ENCODE measurements around the gene PPP1R3C. TPM values are rescaled to one million over a fixed set of nuclear protein-coding genes. Genes with fewer than 3 reads are reported as not detected.

The PPP1R3C gene
- total and polyA plus RNA-seq, 5 donors from 2014 or later = not detected

DNA sequence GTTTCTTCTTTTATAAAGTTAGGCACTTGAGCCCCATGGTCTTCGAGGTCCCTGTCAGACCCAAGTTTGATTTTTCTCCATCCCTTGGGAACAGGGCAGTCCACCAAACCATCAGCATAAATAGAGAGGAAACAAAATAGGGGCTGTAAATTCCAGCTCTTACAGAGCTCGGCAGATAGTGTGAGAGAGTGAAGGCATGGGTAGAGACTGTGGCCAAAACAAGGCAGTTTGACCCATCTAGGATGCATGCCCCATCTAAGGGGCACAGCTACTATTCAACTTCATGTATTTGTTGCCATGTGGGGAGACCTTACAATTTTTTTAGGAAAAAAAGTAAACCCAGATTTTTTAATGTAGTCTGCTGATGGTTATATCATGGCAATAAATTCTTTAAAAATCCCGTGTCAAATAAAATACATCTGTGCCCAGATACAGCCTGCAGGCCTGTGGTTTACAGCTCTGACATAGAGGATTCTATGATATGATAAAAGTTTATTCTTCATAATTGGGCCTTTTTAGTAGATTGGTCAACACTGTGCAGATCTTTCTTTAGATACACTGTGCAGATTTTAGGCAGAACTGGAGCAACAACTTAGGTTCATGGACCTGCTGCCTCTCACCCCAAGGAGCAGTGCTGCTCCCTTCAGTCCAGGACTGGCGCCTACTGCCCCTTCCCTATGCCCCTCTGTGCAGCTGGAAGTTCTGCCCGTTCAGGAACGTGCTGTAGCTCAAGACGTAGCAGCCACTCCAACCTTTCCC is 5.3 kb downstream of the PPP1R3C start:
- Mint-ChIP-seq H3K27me3 (peaks cover 32% of the 10 kb centered on the region), H3K4me1 (peaks cover 0 to 4% (median 1%) of the 10 kb centered on the region in 4 donors), H3K4me3 (no peak overlapping the region), H3K27ac (no peak overlapping the region), H3K9me3 (peaks cover 0 to 8% (median 1%) of the 10 kb centered on the region in 7 donors), H3K36me3 (no peaks in the 10 kb centered on the region)
- DNase-seq (no peak), ATAC-seq (ENCODE audit: low read depth in 2 of 2) (no peak)
- Histone ChIP-seq H3K4me3 (ENCODE audit: low read depth, low read length) (no peak overlapping the region), H3K4me1 (ENCODE audit: control insufficient read depth, insufficient read depth, low read length, poor library complexity, severe bottlenecking) (no peaks in the 10 kb centered on the region), H3K27ac (ENCODE audit: insufficient read depth, low read length, poor library complexity, severe bottlenecking) (no peak overlapping the region), H3K27me3 (ENCODE audit: control insufficient read depth, insufficient read depth, low read length) (peaks cover 12% of the 10 kb centered on the region), H3K9me3 (ENCODE audit: control insufficient read depth in 2 of 2, low read length in 2 of 2) (no peaks in the 10 kb centered on the region), H3K36me3 (ENCODE audit: control insufficient read depth, insufficient read depth, low read length) (no peaks in the 10 kb centered on the region)

DNA sequence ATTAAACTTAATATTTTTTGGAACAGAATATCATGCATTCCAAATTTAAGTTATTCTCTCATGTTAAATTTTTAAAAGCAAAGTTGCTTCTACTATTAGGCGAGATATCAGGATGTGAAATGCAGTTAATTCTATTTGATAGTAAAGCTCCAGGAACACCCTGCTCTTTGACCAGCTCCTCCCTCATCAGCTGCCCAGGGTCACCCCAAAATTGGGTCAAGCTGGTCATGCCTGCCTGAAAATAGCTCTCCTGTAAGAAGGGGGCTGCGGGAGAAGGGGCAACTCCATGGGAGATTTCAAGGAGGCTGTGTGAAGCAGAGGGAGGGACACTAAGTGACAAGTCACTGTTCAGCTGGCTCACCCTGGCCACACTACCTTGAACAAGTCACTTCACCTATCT is 5.9 kb downstream of the PPP1R3C start:
- H3K36me3 ChIP-seq (ENCODE audit: control insufficient read depth, insufficient read depth, low read length) = no peaks in the 10 kb centered on the region
- no peak overlapping the region for H3K4me3 Mint-ChIP-seq
- H3K27me3 ChIP-seq (ENCODE audit: control insufficient read depth, insufficient read depth, low read length) = peaks cover 7% of the 10 kb centered on the region
- H3K9me3 ChIP-seq (ENCODE audit: control insufficient read depth in 2 of 2, low read length in 2 of 2) = no peaks in the 10 kb centered on the region
- no peaks in the 10 kb centered on the region for H3K4me1 ChIP-seq (ENCODE audit: control insufficient read depth, insufficient read depth, low read length, poor library complexity, severe bottlenecking)
- peaks cover 0 to 1% (median under 1%) of the 10 kb centered on the region in 4 donors for H3K4me1 Mint-ChIP-seq
- no peaks in the 10 kb centered on the region for H3K36me3 Mint-ChIP-seq
- peaks cover 26% of the 10 kb centered on the region for H3K27me3 Mint-ChIP-seq
- no peak overlapping the region for H3K4me3 ChIP-seq (ENCODE audit: low read depth, low read length)
- H3K27ac Mint-ChIP-seq = no peak overlapping the region
- H3K27ac ChIP-seq (ENCODE audit: insufficient read depth, low read length, poor library complexity, severe bottlenecking) = no peak overlapping the region
- DNase-seq (no peak), ATAC-seq (ENCODE audit: low read depth in 2 of 2) (no peak)
- peaks cover 0 to 8% (median 3%) of the 10 kb centered on the region in 7 donors for H3K9me3 Mint-ChIP-seq

DNA sequence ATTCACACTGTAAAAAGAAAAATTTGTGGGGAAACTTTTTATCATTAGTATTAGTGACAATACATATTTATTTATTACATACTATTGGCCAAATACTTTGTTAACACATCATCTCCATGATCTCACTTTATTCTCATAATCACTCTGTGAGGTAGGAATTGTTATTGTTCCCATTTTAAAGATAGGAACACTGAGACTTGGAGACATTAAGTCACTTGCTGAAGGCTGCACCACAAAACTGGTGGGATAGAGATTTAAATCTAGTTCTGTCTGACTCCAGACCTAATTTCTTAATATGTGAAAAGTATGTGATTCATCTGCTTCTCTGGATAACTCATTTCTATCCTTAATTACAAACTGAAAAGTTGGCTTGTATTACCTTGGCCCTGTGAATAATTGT is 8.2 kb downstream of the PPP1R3C start:
- Mint-ChIP-seq H3K4me3 (no peak overlapping the region), H3K27me3 (peaks cover 14% of the 10 kb centered on the region), H3K27ac (no peak overlapping the region), H3K9me3 (peaks cover 0 to 8% (median 4%) of the 10 kb centered on the region in 7 donors), H3K36me3 (no peaks in the 10 kb centered on the region), H3K4me1 (no peaks in the 10 kb centered on the region)
- no peak for DNase-seq
- no peak overlapping the region for H3K4me3 ChIP-seq (ENCODE audit: low read depth, low read length)
- no peaks in the 10 kb centered on the region for H3K36me3 ChIP-seq (ENCODE audit: control insufficient read depth, insufficient read depth, low read length)
- H3K4me1 ChIP-seq (ENCODE audit: control insufficient read depth, insufficient read depth, low read length, poor library complexity, severe bottlenecking) = no peaks in the 10 kb centered on the region
- peaks cover 2% of the 10 kb centered on the region for H3K27me3 ChIP-seq (ENCODE audit: control insufficient read depth, insufficient read depth, low read length)
- no peak overlapping the region for H3K27ac ChIP-seq (ENCODE audit: insufficient read depth, low read length, poor library complexity, severe bottlenecking)
- ATAC-seq (ENCODE audit: low read depth in 2 of 2) = no peak
- H3K9me3 ChIP-seq (ENCODE audit: control insufficient read depth in 2 of 2, low read length in 2 of 2) = peaks cover 0 to 3% of the 10 kb centered on the region in 2 experiments

DNA sequence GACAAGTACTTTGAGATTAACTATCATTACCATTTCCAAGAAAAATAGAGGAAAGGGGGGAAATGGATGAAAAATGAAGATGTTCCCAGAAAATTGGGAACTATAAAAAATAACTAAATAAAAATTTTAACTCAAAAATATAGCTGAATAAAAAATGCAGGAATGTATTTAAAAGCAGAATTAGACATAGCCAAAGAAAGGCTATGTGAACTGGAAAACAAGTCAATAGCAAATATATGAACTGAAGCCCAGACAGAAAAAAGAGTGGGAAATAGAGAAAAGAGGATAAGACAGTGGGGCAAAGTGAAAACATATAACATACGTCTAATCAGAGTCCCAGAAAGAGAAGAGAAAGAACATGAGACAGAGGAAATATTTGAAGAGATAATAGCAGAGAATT is 10.3 kb downstream of the PPP1R3C start:
- no peaks in the 10 kb centered on the region for H3K36me3 Mint-ChIP-seq
- DNase-seq (no peak), ATAC-seq (ENCODE audit: low read depth in 2 of 2) (no peak)
- Histone ChIP-seq H3K27me3 (ENCODE audit: control insufficient read depth, insufficient read depth, low read length) (peaks cover 2% of the 10 kb centered on the region), H3K4me3 (ENCODE audit: low read depth, low read length) (no peak overlapping the region), H3K9me3 (ENCODE audit: control insufficient read depth in 2 of 2, low read length in 2 of 2) (peaks cover 0 to 3% of the 10 kb centered on the region in 2 experiments), H3K4me1 (ENCODE audit: control insufficient read depth, insufficient read depth, low read length, poor library complexity, severe bottlenecking) (no peaks in the 10 kb centered on the region), H3K36me3 (ENCODE audit: control insufficient read depth, insufficient read depth, low read length) (no peaks in the 10 kb centered on the region), H3K27ac (ENCODE audit: insufficient read depth, low read length, poor library complexity, severe bottlenecking) (no peak overlapping the region)
- peaks cover 11% of the 10 kb centered on the region for H3K27me3 Mint-ChIP-seq
- peaks cover 0 to 8% (median 4%) of the 10 kb centered on the region in 7 donors for H3K9me3 Mint-ChIP-seq
- no peaks in the 10 kb centered on the region for H3K4me1 Mint-ChIP-seq
- H3K27ac Mint-ChIP-seq = no peak overlapping the region
- H3K4me3 Mint-ChIP-seq = no peak overlapping the region

DNA sequence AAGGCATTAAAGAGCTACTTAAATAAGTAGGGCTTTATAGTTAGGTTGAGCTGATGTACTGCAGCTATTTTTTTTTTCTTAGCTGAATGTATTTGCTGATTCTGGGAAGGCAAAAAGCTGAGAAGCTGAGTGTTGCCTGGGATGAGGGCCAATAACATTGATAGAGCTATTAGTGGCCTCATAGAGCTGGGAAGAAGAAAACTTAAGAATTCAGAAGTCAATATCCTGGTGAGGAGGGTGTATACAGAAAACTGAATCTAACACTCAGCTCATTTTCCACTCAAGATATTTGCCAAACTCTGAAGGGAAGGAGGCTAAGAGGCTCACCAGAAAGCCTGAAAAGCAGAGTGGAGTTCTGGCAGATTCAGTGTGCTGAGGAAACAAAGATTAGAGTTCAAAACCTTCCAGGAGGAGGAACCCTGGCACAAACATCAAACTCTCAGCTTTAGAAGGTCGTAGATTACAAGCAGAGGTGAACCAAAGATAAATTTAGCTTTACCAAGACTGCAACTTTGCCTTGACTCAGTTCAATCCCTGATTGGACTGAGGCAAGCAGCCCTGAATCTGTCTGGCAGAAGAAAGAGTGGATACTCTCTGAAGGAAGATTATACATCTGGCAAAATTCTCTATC is 11.3 kb downstream of the PPP1R3C start:
- ATAC-seq (ENCODE audit: low read depth in 2 of 2) (no peak), DNase-seq (no peak)
- Mint-ChIP-seq H3K27ac (no peak overlapping the region), H3K4me3 (peak overlapping the region in 1 of 4 donors; percentile 79), H3K36me3 (no peaks in the 10 kb centered on the region), H3K4me1 (no peaks in the 10 kb centered on the region), H3K9me3 (peaks cover 0 to 8% (median 4%) of the 10 kb centered on the region in 7 donors), H3K27me3 (peaks cover 11% of the 10 kb centered on the region)
- peaks cover 0 to 3% of the 10 kb centered on the region in 2 experiments for H3K9me3 ChIP-seq (ENCODE audit: control insufficient read depth in 2 of 2, low read length in 2 of 2)
- no peak overlapping the region for H3K4me3 ChIP-seq (ENCODE audit: low read depth, low read length)
- H3K27me3 ChIP-seq (ENCODE audit: control insufficient read depth, insufficient read depth, low read length) = peaks cover 6% of the 10 kb centered on the region
- H3K27ac ChIP-seq (ENCODE audit: insufficient read depth, low read length, poor library complexity, severe bottlenecking) = no peak overlapping the region
- no peaks in the 10 kb centered on the region for H3K4me1 ChIP-seq (ENCODE audit: control insufficient read depth, insufficient read depth, low read length, poor library complexity, severe bottlenecking)
- H3K36me3 ChIP-seq (ENCODE audit: control insufficient read depth, insufficient read depth, low read length) = no peaks in the 10 kb centered on the region

DNA sequence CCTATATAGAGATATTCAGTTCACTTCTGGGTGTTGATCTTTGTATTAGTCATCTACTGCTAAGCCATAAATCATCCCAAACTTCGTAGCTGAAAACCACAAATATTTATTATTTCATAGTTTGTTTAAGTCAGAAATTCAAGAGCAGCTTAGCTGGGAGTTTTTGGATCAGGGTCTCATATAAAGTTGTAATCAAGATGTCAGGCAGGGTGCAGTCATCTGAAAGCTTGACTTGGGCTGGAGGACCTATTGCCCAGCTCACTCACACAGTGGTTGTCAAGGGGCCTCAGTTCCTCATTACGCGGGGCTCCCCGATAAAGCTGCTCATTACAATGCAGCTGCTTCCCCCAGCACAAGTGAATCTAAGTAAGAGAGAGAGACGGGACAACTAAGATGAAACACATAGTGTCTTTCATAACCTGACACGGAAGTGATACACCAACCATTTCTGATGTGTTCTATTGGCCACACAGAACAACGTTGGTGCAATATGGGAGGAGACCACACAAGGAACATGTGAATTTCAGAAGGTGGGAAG is 15.7 kb downstream of the PPP1R3C start:
- Mint-ChIP-seq H3K4me1 (no peaks in the 10 kb centered on the region), H3K36me3 (no peaks in the 10 kb centered on the region), H3K27ac (no peak overlapping the region), H3K4me3 (no peak overlapping the region), H3K9me3 (peaks cover 0 to 4% (median 0%) of the 10 kb centered on the region in 7 donors), H3K27me3 (peaks cover 17% of the 10 kb centered on the region)
- Histone ChIP-seq H3K4me3 (ENCODE audit: low read depth, low read length) (no peak overlapping the region), H3K27me3 (ENCODE audit: control insufficient read depth, insufficient read depth, low read length) (peaks cover 9% of the 10 kb centered on the region), H3K36me3 (ENCODE audit: control insufficient read depth, insufficient read depth, low read length) (no peaks in the 10 kb centered on the region), H3K27ac (ENCODE audit: insufficient read depth, low read length, poor library complexity, severe bottlenecking) (no peak overlapping the region), H3K4me1 (ENCODE audit: control insufficient read depth, insufficient read depth, low read length, poor library complexity, severe bottlenecking) (no peaks in the 10 kb centered on the region), H3K9me3 (ENCODE audit: control insufficient read depth in 2 of 2, low read length in 2 of 2) (peaks cover 0 to 3% of the 10 kb centered on the region in 2 experiments)
- ATAC-seq (ENCODE audit: low read depth in 2 of 2) (no peak), DNase-seq (no peak)

DNA sequence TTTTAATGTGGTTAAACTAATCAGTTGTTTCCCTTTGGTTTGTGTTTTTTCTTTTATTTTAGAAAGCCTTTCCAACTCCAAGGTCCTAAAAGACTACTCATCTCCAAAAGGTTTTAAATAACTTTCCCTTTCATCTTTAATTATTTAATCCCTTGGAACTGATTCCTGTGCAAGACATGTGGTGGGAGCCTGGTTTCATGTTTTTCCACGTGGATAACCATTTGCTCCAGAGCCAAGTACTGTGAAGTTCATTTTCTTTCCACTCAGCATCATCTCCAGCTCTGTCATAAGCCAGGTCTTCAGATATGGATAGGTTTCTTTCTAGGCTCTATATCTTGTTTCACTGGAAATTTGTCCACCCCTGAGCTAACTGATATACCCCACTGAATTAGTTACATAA is 16.7 kb downstream of the PPP1R3C start:
- Histone ChIP-seq H3K36me3 (ENCODE audit: control insufficient read depth, insufficient read depth, low read length) (no peaks in the 10 kb centered on the region), H3K4me1 (ENCODE audit: control insufficient read depth, insufficient read depth, low read length, poor library complexity, severe bottlenecking) (no peaks in the 10 kb centered on the region), H3K4me3 (ENCODE audit: low read depth, low read length) (no peak overlapping the region), H3K27ac (ENCODE audit: insufficient read depth, low read length, poor library complexity, severe bottlenecking) (no peak overlapping the region), H3K9me3 (ENCODE audit: control insufficient read depth in 2 of 2, low read length in 2 of 2) (peaks cover 0 to 3% of the 10 kb centered on the region in 2 experiments), H3K27me3 (ENCODE audit: control insufficient read depth, insufficient read depth, low read length) (peaks cover 9% of the 10 kb centered on the region)
- no peak for ATAC-seq (ENCODE audit: low read depth in 2 of 2)
- no peak for DNase-seq
- Mint-ChIP-seq H3K4me3 (no peak overlapping the region), H3K27ac (no peak overlapping the region), H3K4me1 (no peaks in the 10 kb centered on the region), H3K36me3 (no peaks in the 10 kb centered on the region), H3K27me3 (peaks cover 10% of the 10 kb centered on the region), H3K9me3 (peaks cover 0 to under 1% (median 0%) of the 10 kb centered on the region in 7 donors)
